ENCODE results near the gene RAVER2.

Gene RAVER2

GRCh38 chr1:64878931-64879611 lies 134.2 kb downstream of the RAVER2 start:
- in situ Hi-C loops (cut with HindIII; ENCODE audit: low pct_unique_long_range_greater_than_20kb, low sequenced_read_pairs) = no loop called here
- TF ChIP-seq JUND (IDR thresholded peaks at IDR 0.05; ENCODE audit: low read depth) = no peak; the same call in 1 of the 2 replicates
- peak in 1 of 2 experiments; percentile 52 for DNase-seq (ENCODE audit: low read depth in 1 of 2, low spot score in 1 of 2)

GRCh38 chr1:64880449-64880848 lies 135.6 kb downstream of the RAVER2 start:
- TF ChIP-seq JUND (IDR thresholded peaks at IDR 0.05; ENCODE audit: low read depth) = no peak
- in situ Hi-C loops (cut with HindIII; ENCODE audit: low pct_unique_long_range_greater_than_20kb, low sequenced_read_pairs) = no loop called here
- DNase-seq (ENCODE audit: low read depth in 1 of 2, low spot score in 1 of 2) = no peak

GRCh38 chr1:64881281-64881680 lies 136.4 kb downstream of the RAVER2 start:
- DNase-seq (ENCODE audit: low read depth in 1 of 2, low spot score in 1 of 2) = no peak
- no peak for TF ChIP-seq JUND (IDR thresholded peaks at IDR 0.05; ENCODE audit: low read depth)
- in situ Hi-C loops (cut with HindIII; ENCODE audit: low pct_unique_long_range_greater_than_20kb, low sequenced_read_pairs) = no loop called here

All from T47D (cell line).